HUES48 (cell line): ENCODE measurements around the gene QKI.
"Not testable (repeated sequence)": the region's sequence is repeated elsewhere in the genome, so short reads cannot be mapped to it uniquely, and the experiment has no call there.

Experiments
- H3K27ac ChIP-seq: one replicate; pipeline ENCODE4 v1.7.0; 2013; ENCODE audit warnings: low read depth, low read length, inconsistent platforms
- H3K27me3 ChIP-seq: 2 replicates; pipeline ENCODE4 v1.6.1; 2013; ENCODE audit warnings: mild to moderate bottlenecking, low read length; ENCODE audit not compliant: control insufficient read depth, insufficient read depth
- H3K36me3 ChIP-seq: 2 replicates; pipeline ENCODE4 v1.6.1; 2013; ENCODE audit warnings: low read length; ENCODE audit not compliant: control insufficient read depth, insufficient read depth
- H3K4me1 ChIP-seq: 2 replicates; pipeline ENCODE4 v1.6.1; 2013; ENCODE audit warnings: mild to moderate bottlenecking, low read length; ENCODE audit not compliant: control insufficient read depth, insufficient read depth
- H3K4me3 ChIP-seq: 2 replicates; pipeline ENCODE4 v1.5.1; 2013; ENCODE audit warnings: mild to moderate bottlenecking, low read depth, low read length
- H3K9ac ChIP-seq: 2 replicates; pipeline ENCODE4 v1.6.1; 2013; ENCODE audit warnings: mild to moderate bottlenecking, low read depth, low read length, moderate library complexity
- H3K9me3 ChIP-seq: 2 replicates; pipeline ENCODE4 v1.6.1; 2013; ENCODE audit warnings: low read length; ENCODE audit not compliant: control insufficient read depth, insufficient read depth

QKI gene

GRCh38 chr6:163589387-163589786 is 174.9 kb downstream of the QKI start:
- Histone ChIP-seq H3K4me3 (no peak overlapping the region), H3K27me3 (no peaks in the 10 kb centered on the region), H3K4me1 (no peaks in the 10 kb centered on the region), H3K9ac (no peak overlapping the region), H3K36me3 (no peaks in the 10 kb centered on the region), H3K9me3 (peaks cover 5% of the 10 kb centered on the region; the same call in 1 of the 2 replicates), H3K27ac (no peak overlapping the region)

DNA sequence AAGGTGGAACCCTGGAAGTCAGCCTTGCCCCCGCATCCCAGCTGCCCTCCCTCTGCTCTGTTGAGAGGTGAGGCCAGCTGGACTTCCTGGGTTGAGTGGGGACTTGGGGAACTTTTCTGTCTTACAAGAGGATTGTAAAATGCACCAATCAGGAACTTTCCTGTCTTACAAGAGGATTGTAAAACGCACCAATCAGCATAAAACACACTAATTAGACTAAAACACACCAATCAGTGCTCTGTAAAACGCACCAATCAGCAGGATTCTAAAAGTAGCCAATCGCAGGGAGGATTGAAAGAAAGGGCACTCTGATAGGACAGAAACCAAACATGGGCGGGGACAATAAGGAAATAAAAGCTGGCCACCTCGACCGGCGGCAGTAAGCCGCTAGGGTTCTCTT is 175.6 kb downstream of the QKI start:
- H3K27me3 ChIP-seq, H3K27ac ChIP-seq, H3K4me1 ChIP-seq, H3K4me3 ChIP-seq, H3K36me3 ChIP-seq, H3K9ac ChIP-seq, H3K9me3 ChIP-seq: not testable (repeated sequence)

DNA sequence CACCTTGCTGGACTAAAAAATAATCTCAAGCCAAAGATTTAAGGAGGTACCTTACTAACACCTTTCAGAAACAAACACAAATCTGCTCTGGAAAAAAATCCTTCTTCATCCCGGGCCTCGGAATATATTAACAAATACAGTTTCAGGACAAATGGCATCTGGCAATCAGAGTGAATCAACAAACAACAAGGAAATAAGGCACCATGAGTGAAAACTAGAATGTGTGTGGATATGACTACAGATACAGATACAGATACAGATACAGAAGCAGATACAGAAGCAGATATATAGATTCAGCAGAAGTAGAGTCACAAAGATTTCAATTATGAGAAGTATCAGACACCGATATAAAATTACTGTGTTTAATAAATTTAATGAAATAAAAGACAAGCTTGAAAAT is 178.4 kb downstream of the QKI start:
- Histone ChIP-seq H3K9me3 (peaks cover 5% of the 10 kb centered on the region; the same call in 1 of the 2 replicates), H3K36me3 (no peaks in the 10 kb centered on the region), H3K9ac (no peak overlapping the region)

DNA sequence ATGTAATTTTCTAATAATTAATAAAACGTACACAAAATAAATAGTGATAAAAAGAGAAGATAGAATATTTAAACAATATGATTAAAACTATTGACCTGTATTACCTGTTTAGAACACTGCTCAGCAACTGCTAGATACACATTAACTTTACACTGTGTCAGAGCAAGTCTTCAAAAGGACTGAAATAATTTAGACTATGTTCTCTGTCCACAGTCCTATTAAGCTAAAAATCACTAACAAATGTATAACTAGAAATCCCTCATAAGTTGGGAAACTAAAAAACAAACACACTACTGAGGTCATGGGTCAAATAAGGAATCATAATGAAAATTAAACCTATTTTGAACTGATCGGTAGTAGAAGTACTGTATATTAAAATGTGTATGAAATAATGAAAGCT is 181.7 kb downstream of the QKI start:
- peaks cover 5% of the 10 kb centered on the region; the same call in 1 of the 2 replicates for H3K9me3 ChIP-seq
- no peaks in the 10 kb centered on the region for H3K27me3 ChIP-seq
- no peak overlapping the region for H3K9ac ChIP-seq
- H3K36me3 ChIP-seq = no peaks in the 10 kb centered on the region
- no peaks in the 10 kb centered on the region for H3K4me1 ChIP-seq
- no peak overlapping the region for H3K4me3 ChIP-seq
- no peak overlapping the region for H3K27ac ChIP-seq

More for the DNA sequence above, 178.4 kb downstream of the QKI start:
- Histone ChIP-seq H3K27ac (no peak overlapping the region), H3K4me1 (no peaks in the 10 kb centered on the region), H3K4me3 (no peak overlapping the region), H3K27me3 (no peaks in the 10 kb centered on the region)

DNA sequence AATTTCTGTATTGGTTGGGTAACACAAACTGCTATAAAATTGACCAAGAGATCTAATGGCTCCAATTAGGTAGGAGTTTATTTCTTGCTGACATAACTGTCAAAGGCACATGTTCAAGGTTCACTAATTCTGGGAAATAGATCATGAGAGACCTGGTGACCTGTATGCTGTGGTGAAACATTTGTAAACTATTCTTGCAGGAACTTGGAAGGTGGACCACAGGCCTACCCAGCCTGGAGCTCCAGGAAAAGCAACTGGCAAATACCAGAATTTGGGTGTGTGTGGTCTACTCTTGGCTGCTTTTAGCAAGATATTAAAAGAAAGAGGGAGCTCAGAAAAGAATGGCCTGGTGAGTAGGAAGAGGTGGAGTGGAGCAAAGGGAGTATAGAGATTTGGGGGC is 184.6 kb downstream of the QKI start:
- no peaks in the 10 kb centered on the region for H3K4me1 ChIP-seq
- no peak overlapping the region for H3K9ac ChIP-seq
- no peaks in the 10 kb centered on the region for H3K36me3 ChIP-seq
- H3K27ac ChIP-seq = no peak overlapping the region
- H3K27me3 ChIP-seq = no peaks in the 10 kb centered on the region
- no peak overlapping the region for H3K4me3 ChIP-seq
- H3K9me3 ChIP-seq = no peaks in the 10 kb centered on the region

DNA sequence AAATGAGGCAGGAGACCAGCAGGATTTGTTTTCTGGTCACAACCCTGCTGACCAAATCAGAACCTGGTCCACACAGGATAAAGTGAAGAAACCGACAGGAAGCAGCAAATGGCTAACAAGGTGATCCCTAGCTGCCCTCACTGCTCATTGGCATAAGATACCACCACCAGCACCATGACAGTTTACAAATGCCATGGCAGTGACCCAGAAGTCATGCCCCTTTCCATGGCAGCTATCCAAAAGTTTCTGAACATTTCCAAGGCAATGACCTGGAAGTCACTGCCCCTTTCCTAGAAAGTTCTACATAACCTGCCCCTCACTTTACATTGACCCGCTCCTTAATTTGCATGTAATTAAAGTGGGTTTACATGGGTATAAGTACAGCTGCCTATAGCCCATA is 185.2 kb downstream of the QKI start:
- no peaks in the 10 kb centered on the region for H3K36me3 ChIP-seq
- H3K4me3 ChIP-seq = no peak overlapping the region
- no peaks in the 10 kb centered on the region for H3K27me3 ChIP-seq
- H3K9me3 ChIP-seq = no peaks in the 10 kb centered on the region
- no peak overlapping the region for H3K27ac ChIP-seq
- no peak overlapping the region for H3K9ac ChIP-seq
- no peaks in the 10 kb centered on the region for H3K4me1 ChIP-seq

- no peaks in the 10 kb centered on the region for H3K9me3 ChIP-seq
- no peak overlapping the region for H3K4me3 ChIP-seq
- H3K27me3 ChIP-seq = no peaks in the 10 kb centered on the region
- no peak overlapping the region for H3K9ac ChIP-seq
- no peak overlapping the region for H3K27ac ChIP-seq
- H3K36me3 ChIP-seq = no peaks in the 10 kb centered on the region
- no peaks in the 10 kb centered on the region for H3K4me1 ChIP-seq
Measured at GRCh38 chr6:163600331-163600730, 185.8 kb downstream of the QKI start.

DNA sequence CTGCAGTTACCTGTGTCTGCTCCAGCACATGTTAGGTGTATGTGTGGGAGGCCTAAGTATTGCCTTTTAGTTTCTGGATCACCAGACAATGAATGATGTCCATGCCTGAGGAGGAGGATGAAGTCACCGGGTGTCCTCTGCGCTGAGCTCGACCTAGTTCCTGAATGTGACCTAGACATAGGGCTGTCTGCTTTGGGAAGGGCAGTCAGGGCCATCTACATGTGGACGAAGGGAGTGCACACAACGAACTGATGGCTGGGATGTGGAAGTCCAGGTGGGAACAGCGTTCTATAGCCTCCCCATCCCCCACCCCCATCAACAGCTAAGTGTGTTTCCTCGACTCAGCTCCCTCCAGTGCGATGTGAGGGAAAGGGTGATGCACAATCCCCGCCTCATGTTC is 186.3 kb downstream of the QKI start:
- H3K4me1 ChIP-seq = no peaks in the 10 kb centered on the region
- no peaks in the 10 kb centered on the region for H3K36me3 ChIP-seq
- no peak overlapping the region for H3K9ac ChIP-seq
- H3K4me3 ChIP-seq = no peak overlapping the region
- H3K9me3 ChIP-seq = no peaks in the 10 kb centered on the region
- no peaks in the 10 kb centered on the region for H3K27me3 ChIP-seq
- H3K27ac ChIP-seq = no peak overlapping the region

DNA sequence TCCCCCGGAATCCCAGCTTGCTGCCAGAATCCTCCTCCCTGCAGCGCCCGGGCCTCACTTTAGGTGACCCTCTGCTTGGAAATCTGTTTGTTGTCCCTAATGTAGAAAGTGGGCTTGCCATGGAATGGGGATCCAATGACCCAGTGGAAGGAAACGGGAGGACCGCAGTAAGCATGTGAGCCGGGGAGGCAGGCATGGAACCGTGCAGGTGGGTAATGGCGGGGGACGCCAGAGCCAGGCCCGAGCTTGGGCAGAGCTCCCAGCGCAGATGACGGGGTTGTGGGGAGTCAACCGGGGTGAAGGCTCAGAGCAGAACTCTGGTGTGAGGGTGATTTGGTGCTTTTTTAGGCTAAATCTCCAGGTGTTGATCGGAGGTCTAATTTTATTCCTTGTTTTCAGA is 188.3 kb downstream of the QKI start:
- H3K27ac ChIP-seq = no peak overlapping the region
- H3K9me3 ChIP-seq = no peaks in the 10 kb centered on the region
- H3K4me1 ChIP-seq = no peaks in the 10 kb centered on the region
- H3K36me3 ChIP-seq = no peaks in the 10 kb centered on the region
- H3K9ac ChIP-seq = no peak overlapping the region
- no peaks in the 10 kb centered on the region for H3K27me3 ChIP-seq
- no peak overlapping the region for H3K4me3 ChIP-seq

GRCh38 chr6:163603395-163603794 is 188.9 kb downstream of the QKI start:
- H3K9me3 ChIP-seq = no peaks in the 10 kb centered on the region
- H3K27me3 ChIP-seq = no peaks in the 10 kb centered on the region
- H3K36me3 ChIP-seq = no peaks in the 10 kb centered on the region

DNA sequence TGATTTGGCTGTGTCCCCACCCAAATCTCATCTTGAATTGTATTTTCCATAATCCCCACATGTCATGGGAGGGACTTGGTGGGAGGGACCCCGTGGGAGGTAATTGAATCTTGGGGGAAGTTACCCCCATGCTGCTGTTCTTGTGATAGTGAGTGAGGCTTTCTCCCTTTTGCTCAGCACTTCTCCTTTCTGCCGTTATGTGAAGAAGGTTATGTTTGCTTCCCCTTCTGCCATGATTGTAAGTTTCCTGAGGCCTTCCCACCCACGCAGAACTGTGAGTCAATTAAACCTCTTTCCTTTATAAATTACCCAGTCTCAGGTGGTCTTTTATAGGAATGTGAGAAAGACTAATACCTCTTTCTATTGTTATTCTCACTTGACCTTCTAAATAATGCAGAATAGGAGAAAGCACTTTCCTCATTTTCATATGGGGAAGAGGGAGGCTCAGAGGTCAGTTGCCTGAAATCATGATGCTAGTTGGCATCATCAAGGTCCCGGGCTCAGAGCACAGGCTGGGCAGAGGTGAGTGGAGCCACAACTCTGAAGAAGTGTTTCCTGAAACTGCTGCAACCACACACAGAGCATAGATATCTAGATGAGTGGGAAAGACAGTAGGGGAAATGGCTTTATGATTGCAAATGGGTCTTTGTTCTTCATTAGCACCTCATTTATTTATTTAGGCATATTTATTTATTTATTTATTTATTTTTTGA is 191.0 kb downstream of the QKI start:
- Histone ChIP-seq H3K27ac (no peak overlapping the region), H3K4me1 (no peaks in the 10 kb centered on the region), H3K9me3 (no peaks in the 10 kb centered on the region), H3K9ac (no peak overlapping the region), H3K36me3 (no peaks in the 10 kb centered on the region), H3K27me3 (no peaks in the 10 kb centered on the region), H3K4me3 (no peak overlapping the region)

More at GRCh38 chr6:163603395-163603794, 188.9 kb downstream of the QKI start:
- Histone ChIP-seq H3K27ac (no peak overlapping the region), H3K9ac (no peak overlapping the region), H3K4me1 (no peaks in the 10 kb centered on the region), H3K4me3 (no peak overlapping the region)
